ENCODE data around the gene ECHDC1.

Gene ECHDC1

GRCh38 chr6:127299522-127300240 is 43.7 kb downstream of the ECHDC1 start:
- TF ChIP-seq CTCF (IDR thresholded peaks at IDR 0.05), result no peak
- Histone ChIP-seq H3K27ac (no peak overlapping the region), H3K4me3 (no peak overlapping the region)
- DNase-seq (ENCODE audit: low spot score), result no peak

- DNase-seq (ENCODE audit: low spot score), result no peak
- no peak for TF ChIP-seq CTCF (IDR thresholded peaks at IDR 0.05)
- no peak overlapping the region for H3K27ac ChIP-seq
- no peak overlapping the region for H3K4me3 ChIP-seq
These were observed 44.9 kb downstream of the ECHDC1 start for GRCh38 chr6:127298475-127298874.

GRCh38 chr6:127297502-127298070 is 45.8 kb downstream of the ECHDC1 start:
- DNase-seq (ENCODE audit: low spot score), result no peak
- TF ChIP-seq CTCF (IDR thresholded peaks at IDR 0.05), result no peak

GRCh38 chr6:127291495-127291894 is 51.9 kb downstream of the ECHDC1 start:
- Histone ChIP-seq H3K4me3 (no peak overlapping the region), H3K27ac (no peak overlapping the region)
- no peak for DNase-seq (ENCODE audit: low spot score)
- no peak for TF ChIP-seq CTCF (IDR thresholded peaks at IDR 0.05)

More at GRCh38 chr6:127297502-127298070, 45.8 kb downstream of the ECHDC1 start:
- H3K27ac ChIP-seq, result no peak overlapping the region
- H3K4me3 ChIP-seq, result no peak overlapping the region

GRCh38 chr6:127290391-127291265 is 52.8 kb downstream of the ECHDC1 start:
- no peak for TF ChIP-seq CTCF (IDR thresholded peaks at IDR 0.05)
- no peak overlapping the region for H3K4me3 ChIP-seq
- DNase-seq (ENCODE audit: low spot score), result no peak
- no peak overlapping the region for H3K27ac ChIP-seq

- TF ChIP-seq CTCF (IDR thresholded peaks at IDR 0.05), result no peak
- Histone ChIP-seq H3K4me3 (no peak overlapping the region), H3K27ac (no peak overlapping the region)
- no peak for DNase-seq (ENCODE audit: low spot score)
These were observed 53.5 kb downstream of the ECHDC1 start for GRCh38 chr6:127289934-127290333.
